HG03521 (cell line): ENCODE data around the gene NOL4L.

ENCODE experiments used
- ATAC-seq: cut with Tn5 transposase; IDR thresholded peaks from one replicate; pipeline ENCODE4 v1.9.1; 2021; ENCODE audit warnings: mild to moderate bottlenecking, moderate library complexity; ENCODE audit not compliant: unreplicated experiment

The NOL4L gene

DNA sequence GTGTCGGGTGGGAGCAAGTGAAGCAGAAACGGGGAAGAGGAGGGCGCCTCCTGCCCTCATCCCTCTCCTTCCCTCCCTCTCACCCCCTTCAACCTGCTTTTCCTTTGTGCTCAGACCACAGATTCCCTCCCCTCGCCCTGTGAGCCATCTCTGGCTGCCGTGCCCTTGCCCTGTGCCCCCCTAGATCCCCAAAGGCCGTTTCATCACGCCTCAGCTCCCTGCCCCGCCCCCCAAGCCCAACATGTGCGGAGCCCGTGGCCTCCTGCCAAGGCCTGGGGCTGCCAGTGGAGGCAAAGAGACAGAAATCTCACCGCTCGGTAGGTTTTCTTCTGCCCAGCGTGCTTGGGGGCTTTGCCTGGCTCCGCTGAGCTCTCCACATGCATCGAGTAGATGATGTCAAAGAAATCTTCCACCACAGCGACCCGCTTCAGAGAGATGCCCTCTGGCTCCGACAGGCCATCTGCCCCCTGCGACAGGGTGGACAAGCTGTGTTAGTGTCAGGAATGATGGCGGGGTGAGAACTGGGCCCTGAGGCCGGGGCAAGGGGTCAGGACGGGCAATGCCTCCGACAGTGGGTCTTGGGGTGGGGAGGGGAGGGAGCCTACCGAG lies 57.6 kb downstream of the NOL4L start:
- no peak for ATAC-seq

DNA sequence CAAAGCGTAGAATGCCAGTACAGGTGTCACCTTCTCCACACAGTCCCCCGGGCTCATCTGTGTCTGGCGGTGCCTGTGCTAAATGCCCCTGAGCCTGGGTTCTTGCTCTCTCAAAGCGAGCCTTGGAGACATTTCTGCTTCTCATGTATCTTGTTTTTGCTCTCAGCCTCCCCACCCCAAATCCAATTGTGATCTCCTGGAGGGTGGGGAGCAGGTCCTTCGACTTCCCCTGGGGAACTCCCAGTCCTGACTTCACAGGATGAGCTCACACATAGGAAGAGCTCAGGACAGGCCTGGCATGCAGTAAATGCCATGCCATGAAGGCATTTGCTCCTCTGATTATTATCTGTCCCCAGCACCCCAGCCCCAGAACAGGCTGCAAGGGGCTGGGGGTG lies 58.1 kb downstream of the NOL4L start:
- ATAC-seq: no peak

DNA sequence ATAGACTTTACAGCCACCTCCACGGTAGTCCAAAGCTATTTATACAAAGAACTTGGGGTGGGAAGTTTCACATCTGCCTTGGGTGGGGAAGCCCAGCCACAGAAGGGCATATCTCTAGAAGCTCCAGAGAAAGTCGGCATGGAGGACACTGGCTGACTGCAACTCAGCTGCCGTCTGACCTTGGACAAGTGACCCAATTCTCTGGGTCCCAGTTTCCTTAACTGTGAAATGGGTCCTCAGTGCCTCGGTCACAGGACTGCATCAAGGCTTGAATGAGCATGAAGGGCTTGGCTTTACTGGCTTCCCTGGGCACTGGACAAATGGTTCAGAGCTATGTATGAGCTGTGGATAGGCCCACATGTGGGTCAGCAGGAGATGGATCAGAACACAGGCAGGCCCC lies 58.6 kb downstream of the NOL4L start:
- no peak for ATAC-seq

DNA sequence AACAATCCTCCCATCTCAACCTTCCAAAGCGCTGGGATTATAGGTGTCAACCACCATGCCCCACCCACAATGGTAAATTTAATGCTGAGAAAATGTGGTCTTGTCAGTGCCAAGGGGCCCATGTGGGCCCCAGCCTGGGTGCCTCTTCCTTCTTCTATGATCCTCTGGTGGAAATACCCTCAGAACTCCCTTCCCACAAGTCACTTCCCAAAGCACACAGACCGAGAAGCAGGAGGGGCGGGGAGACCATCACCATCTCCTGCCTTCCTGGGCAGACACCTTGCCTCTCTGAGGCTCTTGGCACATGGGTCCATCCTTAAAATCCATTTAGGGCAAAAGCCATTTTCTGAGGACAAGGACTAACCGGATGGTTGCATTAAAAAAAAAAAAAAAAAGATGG lies 59.0 kb downstream of the NOL4L start:
- ATAC-seq: no peak

DNA sequence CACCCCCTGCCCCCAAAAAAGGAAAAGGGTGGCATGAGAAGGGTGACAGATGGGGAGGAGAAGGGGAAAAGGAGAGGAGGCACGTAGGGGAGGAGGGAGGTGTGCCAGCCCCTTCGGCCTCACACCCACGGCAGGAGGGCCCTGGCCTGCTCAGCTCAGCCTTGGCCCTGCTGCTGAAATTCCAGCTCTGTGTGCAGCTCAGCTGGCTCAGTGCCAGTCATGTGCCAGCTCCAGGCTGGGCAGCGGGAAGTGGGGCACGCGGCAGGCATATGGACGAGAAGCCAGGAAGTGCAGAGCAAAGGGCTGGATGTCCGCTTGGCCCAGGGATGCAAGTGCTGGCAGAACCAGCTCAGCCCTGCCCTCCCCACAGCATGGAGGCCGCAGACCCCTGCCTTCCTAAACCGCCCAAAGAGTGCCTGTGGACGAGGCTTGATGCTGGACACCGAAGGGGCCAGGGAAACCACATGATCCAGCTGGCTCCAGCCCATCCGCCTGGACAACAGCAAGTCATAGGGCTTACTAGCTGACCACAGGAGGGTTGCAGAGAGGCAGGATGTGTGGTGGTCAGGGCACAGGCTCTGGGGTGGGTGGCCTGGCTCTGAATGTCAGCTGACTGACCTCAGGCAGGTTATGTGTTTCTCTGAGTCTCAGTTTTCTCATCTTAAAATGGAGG lies 60.2 kb downstream of the NOL4L start:
- no peak for ATAC-seq

DNA sequence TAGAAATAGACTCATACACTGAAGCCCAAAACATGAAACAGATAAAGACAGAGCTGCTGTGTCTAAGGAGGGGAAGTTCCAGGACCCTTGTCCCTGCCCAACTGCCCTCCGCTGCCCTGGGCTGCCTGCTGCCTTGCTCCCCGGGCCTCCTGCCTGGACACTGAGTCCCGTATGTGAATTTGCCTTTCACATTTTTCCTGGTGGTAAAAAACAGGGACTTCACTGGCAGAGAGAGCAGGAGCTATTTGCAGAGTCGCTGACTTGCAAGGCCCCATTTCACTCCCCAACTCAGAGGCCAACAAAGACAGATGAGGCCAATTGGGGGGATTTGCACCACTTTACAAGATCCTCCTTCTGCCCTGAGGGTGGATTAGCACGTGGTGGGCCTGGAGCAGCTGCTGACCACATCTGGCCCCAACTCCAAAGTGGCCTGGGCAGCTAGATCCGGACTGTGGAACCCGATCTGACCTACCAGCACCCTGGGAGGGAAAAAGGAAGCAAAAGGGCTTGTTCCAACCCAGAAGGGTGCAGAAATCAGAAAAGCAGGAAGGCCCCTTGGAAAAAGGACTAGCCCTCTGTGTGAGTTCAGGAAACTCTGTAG lies 61.4 kb downstream of the NOL4L start:
- ATAC-seq: no peak

DNA sequence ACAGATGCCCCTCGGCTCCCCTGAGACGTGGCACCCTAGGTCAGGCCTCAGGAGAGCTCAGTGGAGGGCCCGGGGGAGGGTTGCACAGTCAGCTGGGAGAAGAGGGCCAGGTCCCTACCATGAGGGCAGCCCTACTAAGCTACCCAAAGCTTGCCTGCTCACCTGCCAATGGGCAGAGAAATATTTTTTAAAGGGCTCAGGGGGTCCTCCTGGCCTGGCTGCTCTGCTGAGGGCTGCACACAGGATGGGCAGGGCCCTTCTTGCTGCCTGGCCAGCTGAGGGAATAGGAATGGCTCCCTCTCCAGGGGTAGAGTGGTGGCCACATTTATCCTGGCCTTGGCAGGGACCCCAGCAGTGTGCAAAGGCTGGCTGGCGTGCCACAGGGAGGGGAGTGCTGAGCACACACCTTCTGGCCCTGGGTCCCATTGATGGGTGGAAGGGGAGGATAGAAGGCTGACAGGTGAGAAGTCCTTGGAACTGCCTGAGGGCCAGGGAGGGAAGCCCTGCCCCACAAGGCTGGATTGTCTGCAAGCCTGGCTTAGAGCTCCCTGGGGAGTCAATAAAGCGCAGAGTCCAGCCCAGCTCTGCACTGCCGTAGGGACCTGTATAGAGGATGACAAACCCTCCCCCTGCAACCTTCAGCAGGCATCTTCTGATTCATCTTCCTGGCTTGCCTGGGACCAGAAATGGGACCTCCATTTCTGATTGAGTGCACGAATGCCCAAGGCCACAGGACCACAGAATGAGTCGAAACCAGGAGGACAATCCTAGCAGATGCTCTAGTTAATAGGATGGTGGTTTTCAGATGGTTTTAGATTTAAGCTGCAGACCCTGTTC lies 62.1 kb downstream of the NOL4L start:
- ATAC-seq: no peak

DNA sequence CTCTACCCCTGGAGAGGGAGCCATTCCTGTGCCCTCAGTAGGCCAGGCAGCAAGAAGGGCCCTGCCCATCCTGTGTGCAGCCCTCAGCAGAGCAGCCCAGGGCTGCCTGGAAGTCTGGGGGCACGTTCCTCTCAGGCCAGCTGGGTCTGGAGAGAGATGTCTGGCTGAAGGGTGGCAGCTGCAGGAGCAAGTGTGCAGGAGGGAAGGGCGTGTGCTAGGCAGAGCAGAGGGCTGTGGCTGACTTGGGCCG lies 62.7 kb downstream of the NOL4L start:
- ATAC-seq: no peak

DNA sequence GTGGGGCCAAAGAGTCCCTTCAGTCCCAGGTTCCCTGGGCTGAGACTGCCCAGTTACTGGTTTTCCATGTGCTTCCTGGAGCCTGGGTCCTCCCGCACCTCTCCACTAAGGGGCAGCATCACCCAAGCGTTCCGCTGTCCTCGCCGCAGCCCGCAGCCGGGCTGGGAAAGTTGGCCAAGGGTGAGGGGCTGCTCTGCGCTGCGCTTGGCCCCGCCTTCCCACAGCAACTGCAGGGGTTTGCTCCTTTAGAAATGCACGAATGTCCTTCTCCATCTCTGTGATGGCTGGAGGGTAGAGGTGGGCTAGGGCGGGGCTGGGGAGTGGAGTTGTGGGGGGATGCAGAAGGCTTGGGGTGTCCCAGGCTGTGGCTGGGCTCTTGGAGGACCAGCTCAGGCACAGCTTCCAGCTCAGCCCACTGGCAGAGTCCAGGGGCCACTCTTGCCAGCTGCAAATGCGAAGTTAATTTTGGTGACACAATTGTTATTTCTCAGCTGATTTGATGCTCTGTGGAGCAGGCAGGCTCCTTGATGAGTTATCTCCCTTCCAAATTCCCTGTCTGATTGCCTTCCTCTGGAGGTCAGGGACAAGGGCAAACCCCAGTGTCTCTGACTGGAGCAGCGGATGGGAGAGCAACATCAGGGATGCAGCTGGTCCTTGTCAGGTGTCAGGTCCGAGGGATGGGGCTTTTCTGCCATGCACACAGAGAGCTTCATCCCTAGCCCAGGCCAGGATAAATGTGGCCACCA lies 63.2 kb downstream of the NOL4L start:
- ATAC-seq: no peak

DNA sequence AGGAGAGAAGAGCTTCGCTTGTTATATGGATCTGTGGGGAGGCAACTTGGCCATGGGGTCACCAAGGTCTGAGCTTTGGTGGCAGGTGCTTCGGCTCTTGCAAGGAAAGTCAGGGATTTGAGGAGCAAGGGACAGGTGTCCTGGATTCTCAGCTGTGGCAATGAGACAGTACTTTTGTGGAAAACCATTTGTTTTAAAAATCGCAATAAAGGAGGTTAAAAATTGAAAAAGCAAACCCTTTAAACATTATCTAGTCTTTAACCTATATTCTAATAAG lies 64.3 kb downstream of the NOL4L start:
- no peak for ATAC-seq

DNA sequence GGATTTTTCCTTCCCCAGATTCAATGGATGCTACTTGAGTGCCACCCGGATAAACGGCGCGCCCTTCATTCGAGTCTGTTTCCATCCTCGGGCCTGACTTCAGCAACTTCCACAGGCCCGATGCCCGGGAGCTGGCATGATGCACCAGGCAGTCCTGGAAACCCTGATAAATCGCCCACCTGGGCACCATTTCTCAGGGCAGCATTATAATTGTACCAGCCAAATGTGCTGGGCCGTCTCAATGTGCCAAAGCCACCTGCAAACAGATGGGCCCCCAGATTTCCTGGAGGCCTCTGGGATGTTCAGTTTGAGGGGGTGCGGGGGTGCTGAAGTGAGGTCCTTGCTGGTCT lies 65.8 kb downstream of the NOL4L start:
- ATAC-seq: no peak

DNA sequence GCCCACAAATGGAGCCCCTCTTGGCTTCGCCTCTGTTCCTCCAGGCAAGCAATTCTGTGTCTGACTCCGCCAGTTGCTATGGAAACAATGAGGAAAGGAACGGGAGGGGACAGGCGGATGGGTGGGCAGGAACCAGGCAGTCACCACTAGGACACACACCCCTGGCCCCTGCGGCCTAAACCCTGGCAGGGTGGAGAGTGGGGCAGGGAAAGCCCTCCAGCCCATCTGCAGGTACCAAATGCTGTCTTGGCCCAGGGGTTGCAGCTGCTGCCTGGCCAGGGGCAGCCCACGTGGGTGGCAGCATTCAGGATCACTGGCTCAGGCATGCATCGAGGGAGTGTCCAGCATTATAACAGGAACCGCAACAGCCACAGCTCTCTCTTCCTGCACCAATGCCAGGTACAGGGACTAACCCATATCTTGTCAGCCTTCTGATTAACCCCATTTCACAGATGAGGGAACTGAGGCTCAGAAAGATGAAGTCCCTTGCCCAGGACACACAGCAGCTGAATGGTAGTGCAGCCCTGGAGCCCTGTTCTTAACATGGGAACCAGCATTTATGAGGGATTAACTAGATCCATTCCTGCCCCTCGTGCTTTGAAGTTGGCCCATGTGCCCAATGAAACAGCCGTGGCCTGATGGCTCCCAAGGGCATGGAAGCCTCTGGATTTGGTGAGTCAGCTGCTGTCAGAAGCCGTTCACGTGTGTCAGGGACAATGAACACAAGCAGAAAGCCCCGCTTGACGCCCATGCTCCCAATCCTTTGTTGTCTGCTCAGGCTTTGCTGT lies 66.3 kb downstream of the NOL4L start:
- ATAC-seq: no peak

DNA sequence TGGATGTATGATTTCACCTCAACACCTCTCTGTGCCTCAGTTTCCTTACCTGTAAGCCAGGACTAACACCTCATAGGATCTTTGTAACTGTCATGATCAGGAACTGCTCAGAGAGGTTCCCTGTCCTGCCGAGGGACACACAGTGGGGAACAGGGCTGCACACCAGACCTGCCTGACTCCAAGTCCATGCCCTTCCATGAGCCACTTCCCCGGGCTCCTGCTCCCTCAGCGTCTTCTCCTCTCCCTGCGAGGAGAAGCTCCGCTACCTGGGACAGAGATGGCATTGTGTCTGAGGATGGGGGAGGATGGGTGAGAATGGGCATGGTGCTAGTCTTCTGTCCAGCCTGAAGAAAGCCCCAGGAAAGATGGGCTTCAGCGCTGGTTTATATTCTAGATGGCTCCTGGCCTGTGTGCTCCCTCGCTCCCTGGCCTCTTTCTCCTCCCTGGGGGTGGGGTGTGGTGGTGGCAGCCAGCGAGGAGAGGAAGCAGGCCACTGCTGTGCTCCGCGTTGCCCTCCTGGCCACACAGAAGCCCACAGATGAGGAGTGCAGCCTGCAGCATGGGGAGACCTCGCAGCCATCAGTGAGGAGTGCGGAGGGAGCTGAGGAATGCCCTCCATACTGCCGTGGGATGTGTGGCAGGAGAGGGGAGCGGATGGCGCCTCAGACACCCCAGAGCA lies 67.1 kb downstream of the NOL4L start:
- ATAC-seq: no peak

DNA sequence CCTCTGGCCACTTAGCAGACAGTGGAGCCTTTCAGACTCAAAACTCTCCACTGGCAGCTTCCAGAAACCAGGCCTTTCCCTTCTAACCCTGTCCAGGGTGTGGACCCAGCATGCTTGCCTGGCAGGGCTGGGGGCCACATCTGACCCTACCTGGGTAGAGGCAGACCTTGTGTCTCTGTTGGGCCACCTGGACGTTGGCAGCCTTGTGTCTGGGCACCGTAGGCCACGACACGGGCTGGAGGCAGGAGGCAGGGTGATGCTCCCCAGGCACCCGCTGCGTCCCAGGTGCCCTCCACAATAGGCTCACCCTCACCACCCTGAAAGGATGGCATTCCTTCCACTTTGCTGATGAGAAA lies 67.6 kb downstream of the NOL4L start:
- ATAC-seq: no peak

DNA sequence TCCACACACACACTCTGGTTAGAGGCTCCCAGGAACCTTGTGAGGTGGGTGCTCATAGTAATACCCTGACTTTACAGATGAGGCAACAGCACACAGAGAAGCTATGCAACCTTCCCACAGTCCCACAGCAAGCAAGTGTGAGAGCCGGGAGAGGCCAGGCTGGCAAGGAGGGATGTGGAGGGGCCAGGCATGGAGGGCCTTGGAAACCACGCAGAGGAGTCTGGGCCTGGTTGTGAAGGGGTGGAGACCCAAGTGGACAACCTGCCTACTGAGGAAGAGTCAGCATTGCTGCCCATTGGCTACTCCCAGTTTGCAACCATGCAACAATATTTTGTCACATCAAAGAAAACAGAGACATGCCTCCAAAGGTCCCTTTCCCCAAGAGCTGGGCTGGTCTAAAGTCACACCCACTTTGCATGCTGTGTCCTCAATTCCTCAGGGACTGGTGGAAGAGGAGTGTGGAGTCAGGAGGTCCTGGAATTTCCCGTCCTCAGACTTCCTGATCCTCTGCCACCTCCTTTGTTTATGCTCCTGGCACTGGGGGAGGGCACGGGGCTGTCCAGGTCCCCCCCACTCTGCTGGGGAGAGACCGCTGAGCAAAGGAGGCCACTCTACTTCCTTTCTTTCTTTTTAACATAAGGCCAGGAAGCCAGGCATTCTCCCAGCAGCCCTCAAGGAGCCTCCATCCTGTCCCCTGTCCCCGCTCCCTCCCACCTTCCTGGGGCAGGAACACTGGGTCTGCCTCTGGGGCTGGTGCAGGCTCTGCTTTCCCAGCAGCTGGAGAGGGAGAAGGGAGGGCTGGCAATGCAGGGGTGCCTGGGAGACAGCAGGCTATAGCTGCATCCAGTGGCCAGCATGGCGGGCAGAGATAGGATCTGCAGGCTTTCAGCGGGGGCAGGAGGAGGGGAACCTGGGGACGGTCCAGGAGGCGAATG lies 68.3 kb downstream of the NOL4L start:
- ATAC-seq: no peak

DNA sequence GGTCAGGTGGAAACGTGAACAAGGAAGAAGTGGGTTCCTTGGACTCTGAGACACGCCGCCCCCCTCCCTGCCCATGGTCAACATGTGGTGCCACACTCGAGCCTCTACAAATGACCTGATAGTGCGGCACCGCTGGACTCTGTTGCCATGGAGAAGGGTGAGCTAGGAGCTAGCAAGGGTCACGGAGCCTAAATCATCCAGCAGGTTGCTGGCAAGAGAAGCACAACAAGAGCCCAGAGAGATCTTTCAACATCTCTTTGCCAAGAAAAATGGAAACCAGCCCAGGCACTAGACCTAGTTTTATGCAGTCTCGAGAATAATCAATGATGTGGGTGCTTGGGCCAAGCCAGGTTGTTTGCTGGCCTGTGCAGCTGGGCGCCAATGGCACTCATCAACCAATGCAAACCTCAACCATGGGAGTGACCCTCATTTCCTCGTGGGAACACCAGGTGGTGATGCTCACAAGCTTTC lies 69.5 kb downstream of the NOL4L start:
- ATAC-seq: no peak

DNA sequence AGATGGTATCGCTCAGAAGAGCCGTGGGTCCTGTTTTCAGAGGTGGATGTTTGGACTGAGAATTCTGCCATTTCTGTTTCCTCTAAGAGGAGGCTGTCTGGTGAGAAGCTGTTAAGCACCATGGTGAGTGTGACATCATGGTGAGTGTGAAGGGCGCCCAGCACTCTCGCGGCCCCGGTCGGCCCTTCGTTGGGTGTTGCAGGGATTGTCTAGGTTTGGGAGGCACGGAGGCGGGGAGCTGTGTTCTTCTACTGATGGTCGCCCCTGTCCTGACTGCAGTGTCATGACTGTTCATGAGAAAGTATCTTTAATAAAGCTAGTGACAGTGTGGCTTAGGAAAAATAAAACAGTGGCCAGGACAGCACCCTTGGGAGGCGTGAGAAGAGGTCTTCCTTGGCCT lies 70.4 kb downstream of the NOL4L start:
- ATAC-seq: no peak

DNA sequence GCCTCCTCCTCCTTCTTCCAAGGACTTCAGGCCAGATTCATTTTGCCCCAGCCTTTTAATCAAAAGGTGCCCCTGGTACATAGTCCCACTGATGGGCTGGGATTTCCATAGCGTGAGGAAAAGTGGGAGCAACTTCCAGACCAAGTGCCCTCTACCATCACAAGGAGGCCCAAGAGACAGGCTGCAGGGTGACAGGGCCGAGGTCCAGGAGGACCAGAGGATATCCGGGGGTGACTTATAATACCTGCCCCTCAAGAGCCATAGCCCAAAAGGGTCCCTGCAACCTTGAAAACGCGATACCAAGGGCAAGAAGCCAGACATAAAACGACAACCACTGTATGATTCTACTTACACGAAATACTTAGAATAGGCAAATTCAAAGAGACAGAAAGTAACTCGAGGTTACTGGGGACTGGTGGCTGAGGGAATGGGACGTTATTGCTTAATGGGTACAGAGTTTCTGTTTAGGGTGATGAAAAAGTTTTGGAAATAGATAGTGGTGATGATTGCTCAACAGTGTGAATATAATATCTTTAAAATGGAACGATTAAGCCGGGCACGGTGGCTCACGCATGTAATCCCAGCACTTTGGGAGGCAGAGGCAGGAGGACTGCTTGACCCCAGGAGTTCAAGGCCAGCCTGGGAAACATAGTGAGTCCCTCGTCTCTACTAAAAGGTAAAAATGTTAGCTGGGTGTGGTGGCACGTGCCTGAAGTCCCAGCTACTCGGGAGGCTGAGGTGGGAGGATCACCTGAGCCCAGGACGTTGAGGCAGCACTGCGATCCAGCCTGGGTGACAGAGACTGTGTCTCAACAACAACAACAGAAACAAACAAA lies 71.9 kb downstream of the NOL4L start:
- no peak for ATAC-seq

DNA sequence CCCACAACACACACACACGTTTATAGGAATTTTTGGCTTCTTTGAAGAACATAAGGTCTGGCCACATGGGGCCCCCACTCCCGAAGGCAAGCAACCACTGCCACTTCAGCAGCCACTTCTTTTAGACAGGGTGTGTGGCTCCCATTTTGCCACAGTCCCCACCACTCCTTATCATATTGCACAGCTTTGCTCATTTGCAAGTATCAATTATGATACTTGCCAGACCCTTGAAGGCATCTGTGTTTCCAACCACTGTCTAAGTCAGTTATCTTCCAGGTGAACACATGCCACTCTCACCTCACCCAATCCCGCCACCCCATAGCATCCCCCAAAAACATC lies 73.1 kb downstream of the NOL4L start:
- no peak for ATAC-seq
